Measurements from ENCODE around the gene ADGRA1. TPM values are rescaled to one million over a fixed set of nuclear protein-coding genes. Genes with fewer than 3 reads are reported as not detected.

ADGRA1 gene
- total and polyA plus RNA-seq, 10 of the 15 experiments (the other 5 are each of a cell fraction or from before 2014, with no cell fraction given) = not detected

- ChIA-PET CTCF (no interaction called here), RAD21 (ENCODE audit: unreplicated experiment) (no interaction called here), SMC1A (ENCODE audit: uncharacterized antibody, unreplicated experiment) (no interaction called here), POLR2A (no interaction called here)
- ATAC-seq = no peak
- Histone ChIP-seq H3K4me1 (ENCODE audit: control insufficient read depth, insufficient read depth, low read length) (no peaks in the 10 kb centered on the region), H2AFZ (ENCODE audit: control insufficient read depth, low read depth, low read length) (no peak overlapping the region), H3K4me3 (no peak overlapping the region), H3K27me3 (replicated peaks in 1 of 2; ENCODE audit: control insufficient read depth in 2 of 2, insufficient read depth in 2 of 2, low read length in 1 of 2) (no peaks in the 10 kb centered on the region), H4K20me1 (ENCODE audit: control insufficient read depth, insufficient read depth) (no peaks in the 10 kb centered on the region), H3K27ac (ENCODE audit: control insufficient read depth, insufficient read depth) (no peak overlapping the region), H3K9ac (ENCODE audit: control insufficient read depth, insufficient read depth, low read length) (no peak overlapping the region), H3K4me2 (ENCODE audit: control insufficient read depth, insufficient read depth) (no peak overlapping the region), H3K9me3 (replicated peaks; ENCODE audit: control insufficient read depth, insufficient read depth, low read length) (no peaks in the 10 kb centered on the region), H3K79me2 (ENCODE audit: control insufficient read depth, insufficient read depth, low read length) (no peaks in the 10 kb centered on the region), H3K36me3 (ENCODE audit: control insufficient read depth in 2 of 2, insufficient read depth in 2 of 2, low read length in 1 of 2) (no peaks in the 10 kb centered on the region)
- FAIRE-seq = no peak
- TF ChIP-seq STAT1 (conservative IDR thresholded peaks at IDR 0.05) (no peak), SPI1 (IDR thresholded peaks at IDR 0.05; ENCODE audit: borderline replicate concordance, insufficient read depth, low read depth, low read length) (no peak), FOS (IDR thresholded peaks at IDR 0.05; ENCODE audit: borderline replicate concordance, extremely low read depth, insufficient read length) (no peak), ZBED1 (IDR thresholded peaks at IDR 0.05; ENCODE audit: borderline replicate concordance) (no peak), ZBTB11 (CRISPR knock-in tag; IDR thresholded peaks at IDR 0.05) (no peak), HDGF (IDR thresholded peaks at IDR 0.05) (no peak), EGR1 (IDR thresholded peaks at IDR 0.05; ENCODE audit: borderline replicate concordance in 1 of 2, low read depth in 2 of 2, low read length in 2 of 2) (no peak)
- no TSS peak for BruUV-seq (replicated peaks)
- in situ Hi-C loops (cut with MboI) (no loop called here), intact Hi-C loops (cut with micrococcal nuclease; ENCODE audit: unreplicated experiment) (no loop called here)
- DNase-seq (ENCODE audit: low read depth, low spot score) = no peak
- WGBS (ENCODE audit: insufficient coverage, insufficient replicate concordance, low lambda C conversion rate, missing lambda C conversion rate) = 45% methylated on average over 7 of the region's 13 CpGs
Measured at GRCh38 chr10:133048926-133049325, 38.8 kb upstream of the ADGRA1 start.
